Measurements from ENCODE around the gene RFX5.
"Not testable (repeated sequence)": the region's sequence is repeated elsewhere in the genome, so short reads cannot be mapped to it uniquely, and the experiment has no call there.

Gene RFX5

GRCh38 chr1:151361883-151362282, 14.8 kb upstream of the RFX5 start:
- DNase-seq, result no peak

- DNase-seq, result no peak
Observed at GRCh38 chr1:151356696-151357095, 9.6 kb upstream of the RFX5 start.

GRCh38 chr1:151352021-151352718, 5.1 kb upstream of the RFX5 start:
- no peak for DNase-seq

GRCh38 chr1:151350323-151350722, 3.3 kb upstream of the RFX5 start:
- not testable (repeated sequence) for DNase-seq

GRCh38 chr1:151347523-151348246, 633 bp upstream of the RFX5 start:
- no peak for DNase-seq

- DNase-seq, result no peak
Observed at GRCh38 chr1:151346082-151346768, 827 bp downstream of the RFX5 start.

GRCh38 chr1:151344291-151344690, 2.8 kb downstream of the RFX5 start:
- no peak for DNase-seq

- DNase-seq, result no peak
Observed at GRCh38 chr1:151343587-151343986, 3.5 kb downstream of the RFX5 start.

- DNase-seq, result no peak
Observed at GRCh38 chr1:151342569-151342968, 4.5 kb downstream of the RFX5 start.

GRCh38 chr1:151342021-151342420, 5.0 kb downstream of the RFX5 start:
- DNase-seq, result no peak

- peak; percentile 66 for DNase-seq
Observed at GRCh38 chr1:151340870-151341754, 5.9 kb downstream of the RFX5 start.

GRCh38 chr1:151336556-151336955, 10.5 kb downstream of the RFX5 start:
- no peak for DNase-seq

- no peak for DNase-seq
Observed at GRCh38 chr1:151334822-151335221, 12.2 kb downstream of the RFX5 start.

- DNase-seq, result peak; percentile 11
Observed at GRCh38 chr1:151327903-151328674, 19.0 kb downstream of the RFX5 start.

GRCh38 chr1:151327223-151327902, 19.7 kb downstream of the RFX5 start, which contains the start of gene PI4KB:
Gene PI4KB (minus strand): TSS chr1:151327416. CDS start chr1:151316481, 10,935 bp downstream.
- peak; percentile 97 for DNase-seq

- no peak for DNase-seq
Observed at GRCh38 chr1:151326619-151327222, 20.3 kb downstream of the RFX5 start.

GRCh38 chr1:151325646-151326429, 21.2 kb downstream of the RFX5 start:
- no peak for DNase-seq

- no peak for DNase-seq
Observed at GRCh38 chr1:151325231-151325630, 21.8 kb downstream of the RFX5 start.

- no peak for DNase-seq
Observed at GRCh38 chr1:151324390-151324930, 22.6 kb downstream of the RFX5 start.

- DNase-seq, result no peak
Observed at GRCh38 chr1:151318975-151319374, 28.1 kb downstream of the RFX5 start.
